Fibroblast of mammary gland (primary cell): ENCODE data around the gene GPR142.

Experiments used
- DNase-seq: peaks from one replicate; pipeline ENCODE4 v3.0.0-alpha.2; 2010; ENCODE audit warnings: low read depth
- H3K4me3 ChIP-seq: 2 replicates; pipeline ENCODE4 v1.5.1; 2011; ENCODE audit warnings: low read depth, mild to moderate bottlenecking, low read length, moderate library complexity; ENCODE audit not compliant: control insufficient read depth
- TF ChIP-seq, protein P1 (sequence below): conservative IDR thresholded peaks from 2 replicates; pipeline ENCODE4 v1.5.1; 2011; ENCODE audit warnings: low read depth, low read length, inconsistent platforms; ENCODE audit not compliant: control insufficient read depth, insufficient read depth

GPR142 gene

GRCh38 chr17:74374858-74375257 lies 7.6 kb downstream of the GPR142 start:
- no peak overlapping the region for H3K4me3 ChIP-seq
- TF ChIP-seq, protein P1, sequence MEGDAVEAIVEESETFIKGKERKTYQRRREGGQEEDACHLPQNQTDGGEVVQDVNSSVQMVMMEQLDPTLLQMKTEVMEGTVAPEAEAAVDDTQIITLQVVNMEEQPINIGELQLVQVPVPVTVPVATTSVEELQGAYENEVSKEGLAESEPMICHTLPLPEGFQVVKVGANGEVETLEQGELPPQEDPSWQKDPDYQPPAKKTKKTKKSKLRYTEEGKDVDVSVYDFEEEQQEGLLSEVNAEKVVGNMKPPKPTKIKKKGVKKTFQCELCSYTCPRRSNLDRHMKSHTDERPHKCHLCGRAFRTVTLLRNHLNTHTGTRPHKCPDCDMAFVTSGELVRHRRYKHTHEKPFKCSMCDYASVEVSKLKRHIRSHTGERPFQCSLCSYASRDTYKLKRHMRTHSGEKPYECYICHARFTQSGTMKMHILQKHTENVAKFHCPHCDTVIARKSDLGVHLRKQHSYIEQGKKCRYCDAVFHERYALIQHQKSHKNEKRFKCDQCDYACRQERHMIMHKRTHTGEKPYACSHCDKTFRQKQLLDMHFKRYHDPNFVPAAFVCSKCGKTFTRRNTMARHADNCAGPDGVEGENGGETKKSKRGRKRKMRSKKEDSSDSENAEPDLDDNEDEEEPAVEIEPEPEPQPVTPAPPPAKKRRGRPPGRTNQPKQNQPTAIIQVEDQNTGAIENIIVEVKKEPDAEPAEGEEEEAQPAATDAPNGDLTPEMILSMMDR = no peak
- DNase-seq = no peak

DNA sequence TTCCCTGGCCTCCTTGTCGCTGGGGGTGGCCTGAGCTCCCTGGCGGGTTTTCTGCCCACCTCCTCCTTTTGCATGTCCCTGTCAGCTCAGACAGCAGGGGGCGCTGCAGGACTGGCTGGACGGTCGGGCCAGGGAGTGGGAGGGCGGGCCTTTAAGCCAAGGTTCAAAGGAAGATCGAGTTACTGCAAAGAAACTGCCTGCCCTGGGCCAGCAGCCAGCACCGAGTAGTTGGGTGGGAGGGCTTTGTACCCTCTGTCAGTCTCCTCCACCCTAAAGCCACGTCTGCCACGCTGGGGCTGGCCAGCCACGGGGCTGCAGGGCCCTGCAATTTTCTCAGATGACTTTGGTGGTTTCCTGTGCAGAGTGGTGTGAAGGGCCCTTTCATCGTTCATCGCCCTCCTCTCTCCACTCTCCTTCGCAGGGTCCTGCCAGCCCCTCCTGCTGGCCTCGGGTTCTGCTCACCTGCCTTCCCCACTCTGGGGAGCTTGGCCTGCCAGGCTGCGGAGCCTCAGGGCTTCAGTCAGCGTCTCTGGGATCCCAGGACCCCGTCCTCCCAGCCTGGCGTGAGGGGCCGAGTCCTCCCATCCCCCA lies 12.3 kb downstream of the GPR142 start:
- peak; percentile 74 for DNase-seq
- TF ChIP-seq, protein P1 = peak; percentile 83
- H3K4me3 ChIP-seq = no peak overlapping the region

- H3K4me3 ChIP-seq = no peak overlapping the region
- TF ChIP-seq, protein P1 = no peak
- no peak for DNase-seq
These were observed 13.0 kb downstream of the GPR142 start for GRCh38 chr17:74380086-74380958.

DNA sequence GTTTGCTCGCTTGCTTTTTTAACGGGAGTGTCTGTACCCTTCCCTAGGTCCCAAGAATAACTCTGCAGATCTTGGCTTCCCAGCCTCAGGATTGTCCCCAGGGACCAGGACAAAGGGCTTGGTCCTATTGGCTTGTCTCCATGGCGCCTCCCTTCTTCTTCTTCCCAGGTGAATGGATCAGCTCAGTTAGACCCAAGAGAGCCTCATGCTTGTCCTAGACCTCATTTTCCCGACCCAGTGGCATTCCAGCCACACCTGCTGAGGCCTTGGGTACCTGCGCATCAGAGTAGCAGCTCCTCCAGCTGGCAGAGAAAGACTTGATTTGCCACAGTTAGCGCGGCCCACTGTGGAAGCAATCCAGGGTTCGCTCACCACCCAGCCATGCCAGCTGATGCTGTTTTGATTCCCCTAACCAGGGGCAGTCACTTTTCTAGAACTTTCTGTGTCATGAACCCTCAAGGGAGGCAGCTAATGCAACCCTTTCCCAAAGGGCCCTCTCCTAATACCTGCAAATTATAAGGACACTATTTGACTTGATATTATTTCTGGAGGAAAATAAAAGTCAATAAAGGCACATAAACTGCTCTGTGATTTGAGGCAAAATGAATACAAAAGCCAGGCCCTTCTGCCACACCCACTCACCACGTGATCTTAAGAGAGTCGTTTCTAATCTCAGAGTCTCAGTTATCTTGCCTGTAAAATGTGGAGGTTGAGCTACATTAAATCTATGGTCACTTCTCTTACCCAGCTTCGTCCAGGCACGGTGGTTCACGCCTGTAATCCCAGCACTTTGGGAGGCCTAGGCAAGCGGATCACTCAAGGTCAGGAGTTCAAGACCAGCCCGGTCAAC lies 13.9 kb downstream of the GPR142 start:
- no peak for DNase-seq
- TF ChIP-seq, protein P1 = no peak
- H3K4me3 ChIP-seq = no peak overlapping the region

DNA sequence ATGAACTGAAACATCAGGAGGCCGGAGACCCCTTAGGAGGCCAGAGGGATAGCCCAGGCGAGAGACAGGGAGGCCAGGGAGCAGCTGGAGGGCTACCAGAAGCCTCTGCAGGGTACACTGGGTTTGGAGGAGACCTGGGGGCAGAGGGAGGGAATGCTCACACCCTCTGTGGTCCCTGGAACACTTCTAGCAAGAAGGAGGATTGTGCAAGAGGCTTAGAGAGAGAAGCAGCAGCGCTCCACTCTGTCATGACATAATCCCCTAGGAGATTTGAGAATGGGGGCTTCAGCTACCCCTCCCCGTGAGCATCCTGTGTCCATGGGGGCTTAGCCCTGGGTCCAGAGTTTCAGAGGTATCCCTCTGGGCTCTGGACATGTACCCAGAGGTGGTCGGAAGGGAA lies 15.8 kb downstream of the GPR142 start:
- DNase-seq = no peak
- TF ChIP-seq, protein P1 = no peak
- H3K4me3 ChIP-seq = no peak overlapping the region

- H3K4me3 ChIP-seq = no peak overlapping the region
- TF ChIP-seq, protein P1 = no peak
- DNase-seq = no peak
These were observed 17.9 kb downstream of the GPR142 start for GRCh38 chr17:74385201-74385600.
